Measurements from ENCODE around the gene CXXC5.

CXXC5 gene

DNA sequence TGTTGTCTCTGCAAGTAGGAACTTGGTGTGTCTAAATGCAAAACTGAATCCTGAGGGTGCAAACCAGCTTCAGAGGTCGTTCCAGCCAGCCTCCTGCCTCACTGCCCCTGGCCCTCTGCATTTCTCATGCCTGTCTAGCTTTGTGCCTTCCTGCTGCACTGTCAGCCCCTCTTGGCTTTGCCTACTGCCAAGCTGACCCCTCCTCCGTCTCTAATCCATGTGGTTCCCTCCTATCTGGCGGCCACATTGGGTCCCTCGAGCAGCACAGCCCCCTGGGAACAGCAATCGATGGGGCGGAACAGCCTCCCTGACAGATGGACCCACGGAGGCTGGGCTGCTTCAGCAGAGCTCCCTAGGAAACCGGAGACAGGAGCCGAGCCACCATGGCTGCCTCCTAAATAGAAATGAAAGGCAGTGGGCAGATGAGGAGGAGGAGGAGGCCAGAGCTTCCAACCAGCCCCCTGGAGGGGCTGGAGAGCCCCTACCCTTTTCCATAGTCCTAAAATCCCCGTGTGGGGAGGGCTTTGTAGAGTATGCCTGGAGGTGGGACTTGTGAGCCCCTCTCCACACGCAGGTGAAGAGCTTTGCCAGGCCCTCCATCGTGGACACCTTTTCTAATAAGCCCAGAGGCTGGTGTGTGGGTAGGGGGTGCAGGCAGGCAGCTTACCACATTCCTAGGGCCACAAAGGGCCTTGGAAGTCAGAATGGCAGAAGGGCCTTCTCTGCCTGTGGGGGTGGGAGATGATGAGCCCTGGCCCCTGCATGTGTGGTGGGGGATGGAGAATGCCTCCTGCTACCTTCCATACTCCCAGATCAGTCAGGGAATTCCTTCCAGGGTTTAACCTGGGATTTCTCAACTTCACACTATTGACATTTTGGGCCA, 9.2 kb upstream of the CXXC5 start:
- DNase-seq (ENCODE audit: low read depth), result no peak

- DNase-seq (ENCODE audit: low read depth), result peak; percentile 53
These were observed 8.3 kb upstream of the CXXC5 start for GRCh38 chr5:139639619-139640380.

GRCh38 chr5:139640421-139641115, 7.6 kb upstream of the CXXC5 start:
- no peak for DNase-seq (ENCODE audit: low read depth)

DNA sequence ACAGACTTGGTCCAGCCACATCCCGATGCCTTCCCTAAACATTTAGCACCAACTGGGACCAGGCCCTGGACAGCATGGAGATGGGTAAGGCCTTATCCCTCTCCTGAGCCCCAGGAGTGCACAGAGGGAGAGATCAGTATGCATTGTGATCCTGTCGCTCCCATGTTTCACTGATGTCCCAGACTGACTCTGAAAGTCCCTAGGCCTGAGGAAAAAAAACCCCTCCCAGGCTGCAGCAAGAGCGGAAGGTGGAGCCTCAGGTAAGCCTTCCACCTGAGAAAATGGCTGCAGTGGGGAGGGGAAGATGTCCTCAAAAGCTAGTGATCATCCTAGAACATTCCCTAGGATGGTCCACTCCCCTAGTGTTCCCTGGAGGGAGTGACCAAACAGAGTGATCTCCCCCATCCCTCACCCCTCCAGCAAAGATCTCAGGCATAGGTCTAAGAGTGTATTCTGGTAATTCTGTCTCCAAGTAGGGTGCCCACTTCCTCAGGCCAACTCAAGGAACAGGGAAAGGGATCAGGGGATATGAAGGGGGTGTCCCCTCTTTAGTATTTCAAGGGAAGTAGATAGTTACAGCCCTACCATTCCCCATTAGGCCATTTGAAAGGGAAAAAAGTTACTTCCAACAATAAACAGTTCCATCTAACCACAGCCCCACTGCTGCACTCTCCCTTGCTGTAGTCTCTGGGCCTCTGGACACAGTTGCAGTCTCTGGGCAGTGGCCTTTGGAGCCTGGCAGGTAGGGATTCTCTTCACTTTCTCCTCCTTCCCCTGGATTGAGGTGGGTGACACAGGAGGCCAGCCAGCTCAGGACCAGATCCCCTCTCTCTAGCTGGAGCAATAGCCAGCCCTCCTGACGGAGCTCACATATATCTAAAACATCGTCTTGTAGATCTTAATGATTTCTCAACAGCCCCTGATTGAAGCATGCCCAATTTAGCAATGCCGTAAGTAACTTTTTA, 6.8 kb upstream of the CXXC5 start:
- DNase-seq (ENCODE audit: low read depth), result no peak

- DNase-seq (ENCODE audit: low read depth), result no peak
These were observed 5.9 kb upstream of the CXXC5 start for GRCh38 chr5:139642213-139642612.

DNA sequence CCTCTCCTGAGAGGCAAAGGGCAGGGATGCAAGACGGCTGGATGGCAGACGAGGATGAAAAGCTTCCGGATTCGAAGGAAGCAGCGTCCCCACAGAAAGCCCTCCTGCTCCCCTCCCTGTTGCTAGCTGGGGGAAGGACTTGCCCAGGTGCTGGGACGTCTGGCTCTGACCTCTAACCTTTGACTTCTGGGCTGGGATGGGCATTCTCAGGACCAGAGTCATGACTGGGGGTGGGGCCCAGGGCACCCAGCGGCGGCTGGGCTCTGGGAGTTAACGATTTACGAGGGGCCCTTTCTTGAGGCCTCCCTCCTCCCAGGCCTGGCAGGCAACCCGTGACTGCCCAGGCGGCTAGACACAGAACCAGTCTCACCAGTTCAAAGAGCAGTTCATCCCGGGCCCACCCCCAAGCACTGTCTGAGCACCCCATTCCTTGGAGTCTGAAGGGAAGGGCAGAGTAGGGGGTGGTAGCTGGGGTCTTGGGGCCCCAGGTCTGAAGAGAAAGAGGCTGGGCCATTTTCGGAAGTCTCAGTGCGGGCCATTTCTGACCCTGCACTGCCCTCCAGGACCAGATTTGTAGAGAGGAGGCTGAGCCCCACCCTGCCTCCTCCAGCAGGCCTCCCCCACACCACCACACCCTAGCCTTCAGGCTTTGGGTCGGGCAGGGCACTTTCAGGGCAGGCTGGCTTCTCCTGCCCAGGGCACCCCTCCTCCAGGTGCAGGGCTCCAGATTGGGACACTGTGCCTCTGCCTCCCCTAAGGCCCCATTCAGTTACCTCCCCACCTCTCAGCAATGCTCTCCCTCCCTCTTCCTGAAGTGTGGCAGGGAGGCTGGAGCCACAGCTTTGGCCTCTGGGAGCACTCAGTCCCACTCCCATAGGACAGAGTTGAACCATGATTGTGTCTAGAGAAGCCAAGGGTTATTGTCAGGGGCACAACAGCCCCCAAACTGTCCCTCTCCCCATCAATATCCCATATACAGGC, 5.0 kb upstream of the CXXC5 start:
- no peak for DNase-seq (ENCODE audit: low read depth)

DNA sequence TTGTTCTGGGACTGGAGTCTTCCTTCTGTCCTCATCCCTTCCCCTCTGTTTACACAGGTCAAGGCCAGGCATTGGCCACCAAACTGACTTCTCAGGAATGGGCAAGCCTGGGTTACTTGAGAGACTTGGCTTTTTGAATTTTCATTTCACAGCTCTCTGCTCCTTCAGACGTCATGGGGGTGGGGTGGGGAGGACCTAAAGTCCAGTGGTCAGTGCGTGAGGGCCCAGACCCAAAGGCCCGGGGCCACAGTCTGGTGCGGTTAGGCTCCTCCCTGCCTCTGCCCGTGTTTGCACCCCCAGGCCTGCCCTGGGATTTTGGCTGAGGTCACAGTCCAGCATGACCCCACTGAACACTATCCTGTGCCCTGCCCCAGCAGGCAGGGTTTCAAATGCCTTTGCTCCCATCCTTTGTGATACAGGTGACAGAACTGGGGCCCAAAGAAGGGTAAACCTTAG, 4.1 kb upstream of the CXXC5 start:
- no peak for DNase-seq (ENCODE audit: low read depth)

DNA sequence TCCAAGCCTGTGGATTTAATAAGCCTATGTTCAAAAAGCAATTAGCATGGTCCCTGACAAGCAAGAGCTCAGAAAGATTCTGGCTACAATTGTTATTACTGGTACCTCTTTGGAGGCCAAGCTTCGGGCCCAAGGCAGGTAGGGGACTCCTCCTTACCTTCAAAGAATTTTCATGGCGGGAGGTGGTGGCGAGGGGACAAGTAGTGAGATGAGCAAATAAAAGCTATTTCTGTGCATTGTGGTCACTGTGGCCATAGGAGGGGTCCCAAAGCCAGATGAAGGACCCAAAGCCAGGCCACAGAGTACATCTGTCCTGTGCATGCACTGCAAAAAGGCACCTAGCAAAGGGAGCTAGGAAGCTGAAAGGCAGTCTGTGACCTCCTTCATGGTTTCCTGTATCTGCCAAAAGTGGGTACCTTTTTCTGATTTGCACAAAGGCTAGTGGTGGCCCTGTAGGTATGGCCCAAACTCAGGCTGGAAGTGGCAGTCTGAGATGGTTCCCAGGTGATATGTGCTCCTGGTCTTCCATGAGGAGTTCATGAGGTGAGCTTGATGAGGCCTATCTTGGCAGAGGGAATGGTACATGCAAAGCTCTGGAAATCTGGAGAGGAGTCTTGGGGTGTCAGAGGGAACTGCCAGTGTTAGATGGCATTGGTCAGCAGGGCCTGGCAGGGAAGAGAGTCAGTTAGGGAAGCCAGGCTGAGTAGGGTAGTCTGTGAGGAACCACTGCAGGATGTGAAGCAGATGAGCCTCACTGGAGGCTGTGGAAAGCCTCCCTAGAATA, 3.3 kb upstream of the CXXC5 start:
- no peak for DNase-seq (ENCODE audit: low read depth)

- no peak for DNase-seq (ENCODE audit: low read depth)
These were observed 2.7 kb upstream of the CXXC5 start for GRCh38 chr5:139645430-139645871.

DNA sequence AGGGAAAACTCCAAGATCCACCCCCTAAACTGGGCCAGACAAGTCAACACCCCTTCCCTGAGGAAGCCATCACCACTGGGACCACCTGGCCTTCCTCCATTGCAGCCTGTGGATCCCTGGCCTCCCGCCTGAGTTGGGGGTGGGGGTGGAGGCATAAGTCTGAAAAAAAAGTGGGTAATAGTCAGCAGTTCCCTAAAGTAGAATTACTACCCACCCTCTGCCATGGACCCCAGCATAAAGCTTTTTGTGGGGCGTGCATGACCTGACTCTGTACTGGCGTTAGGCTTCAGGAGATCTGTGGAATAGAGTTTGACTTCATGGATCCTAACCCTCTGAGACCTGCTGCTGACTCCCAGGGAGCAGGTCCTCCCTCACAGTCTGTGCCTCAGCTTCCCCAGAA, 2.0 kb upstream of the CXXC5 start:
- DNase-seq (ENCODE audit: low read depth), result no peak

DNA sequence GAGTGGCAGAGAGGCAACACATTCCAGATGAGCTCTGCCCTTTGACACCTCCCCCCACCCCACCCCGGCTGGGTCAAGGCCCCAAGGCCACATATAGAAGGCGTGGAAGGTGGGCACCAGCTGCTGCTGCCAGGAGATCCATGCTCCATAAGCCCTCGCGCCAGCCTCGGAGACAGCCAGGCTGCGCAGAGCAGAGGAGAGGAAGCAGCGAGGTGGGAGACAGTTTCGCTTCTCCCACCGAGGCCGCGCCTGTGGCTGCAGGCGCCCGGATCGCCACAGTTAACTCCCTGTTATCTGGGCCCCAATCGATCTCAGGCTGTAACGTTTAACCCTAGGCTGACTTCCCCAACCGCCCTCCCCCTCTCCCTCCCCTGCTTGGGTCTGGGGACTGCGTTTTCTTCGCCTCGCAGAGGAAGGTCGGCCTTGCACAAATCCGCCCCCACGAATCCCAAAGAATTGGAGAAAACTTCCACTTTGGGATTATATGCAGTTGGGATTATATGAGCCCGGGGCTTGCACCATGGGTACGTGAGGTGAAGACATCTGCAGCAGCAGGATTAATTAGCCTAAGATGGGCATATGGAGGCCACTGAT, 1.1 kb upstream of the CXXC5 start:
- DNase-seq (ENCODE audit: low read depth), result no peak

DNA sequence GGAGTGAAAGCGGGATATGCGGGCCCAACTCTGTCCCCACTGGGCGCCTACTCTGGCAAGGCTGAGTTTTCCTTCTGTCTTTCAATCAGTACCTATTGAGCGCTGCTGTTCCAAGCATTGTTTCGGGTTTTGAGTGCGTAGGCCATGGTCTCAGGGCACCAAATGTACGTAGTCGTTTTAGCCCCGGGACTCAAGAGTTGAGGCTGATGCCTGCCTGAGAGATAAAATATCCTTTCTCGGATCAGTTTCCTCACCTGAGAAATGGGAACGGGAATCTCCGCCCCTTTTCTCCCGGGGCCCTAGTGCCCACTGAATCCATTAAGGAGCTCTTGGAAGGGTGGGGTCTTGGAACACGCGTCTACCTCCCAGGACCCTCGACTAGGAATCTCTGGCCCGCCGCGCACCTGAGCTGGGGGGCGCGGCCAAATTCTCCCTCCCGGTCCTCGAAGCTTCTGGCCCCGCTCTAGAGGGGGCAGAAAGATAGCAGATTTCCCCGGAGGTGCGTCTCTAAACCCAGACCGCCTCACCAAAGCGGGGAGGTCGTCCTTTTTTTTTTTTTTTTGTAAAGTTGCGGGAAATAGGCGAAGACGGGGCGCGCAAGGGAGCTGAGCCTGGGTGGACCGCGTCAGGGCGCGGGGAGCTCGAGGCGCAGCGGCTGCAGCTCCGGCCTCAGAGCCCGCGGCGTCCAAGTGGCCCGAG, 494 bp upstream of the CXXC5 start:
- DNase-seq (ENCODE audit: low read depth), result no peak

DNA sequence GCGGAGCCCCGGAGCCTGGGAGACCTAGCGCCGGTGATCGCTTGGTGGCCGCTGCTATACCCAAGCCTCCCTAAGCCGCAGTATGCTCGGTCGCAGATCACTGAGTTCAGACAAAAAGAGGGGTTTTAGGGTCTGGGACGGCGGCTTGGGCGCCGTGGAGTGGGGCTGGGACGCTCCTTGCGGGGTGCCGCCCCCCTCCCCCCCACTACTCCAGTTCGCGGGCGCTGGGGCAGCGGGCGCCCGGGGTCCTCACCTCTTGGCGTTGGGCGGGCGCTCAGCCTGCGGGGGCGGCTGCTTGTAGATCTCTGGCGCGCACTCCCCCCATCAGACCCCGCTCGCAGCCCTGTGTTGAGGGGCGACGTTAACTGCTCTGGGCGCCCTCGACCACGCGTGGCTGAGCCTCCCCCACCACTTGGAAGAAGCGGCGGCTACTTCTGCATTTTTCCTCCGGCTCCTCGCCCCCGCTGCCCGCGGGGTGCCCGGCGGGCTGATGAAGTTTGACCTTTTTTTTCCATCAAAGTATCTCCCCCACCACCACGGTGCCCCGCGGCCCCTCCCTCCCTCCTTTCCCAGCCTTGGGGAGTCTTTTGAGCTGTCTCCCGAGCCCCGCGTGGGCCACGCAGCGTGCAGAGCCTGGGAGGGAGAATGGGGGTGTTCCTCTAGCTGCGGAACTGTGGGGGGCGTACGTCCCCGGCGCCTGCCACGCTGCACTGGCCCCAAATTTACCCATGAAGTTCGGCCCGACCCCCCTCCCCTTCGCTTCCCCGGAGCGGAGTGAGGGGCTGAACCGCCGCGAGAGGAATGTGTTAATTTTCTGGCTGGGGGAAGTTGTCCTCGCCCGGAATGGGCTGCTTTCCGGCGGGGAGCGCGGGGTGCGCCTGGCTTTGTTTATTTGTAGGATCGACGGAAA, 1.2 kb downstream of the CXXC5 start:
- DNase-seq (ENCODE audit: low read depth), result no peak

- no peak for DNase-seq (ENCODE audit: low read depth)
These were observed 2.0 kb downstream of the CXXC5 start for GRCh38 chr5:139650031-139650688.

DNA sequence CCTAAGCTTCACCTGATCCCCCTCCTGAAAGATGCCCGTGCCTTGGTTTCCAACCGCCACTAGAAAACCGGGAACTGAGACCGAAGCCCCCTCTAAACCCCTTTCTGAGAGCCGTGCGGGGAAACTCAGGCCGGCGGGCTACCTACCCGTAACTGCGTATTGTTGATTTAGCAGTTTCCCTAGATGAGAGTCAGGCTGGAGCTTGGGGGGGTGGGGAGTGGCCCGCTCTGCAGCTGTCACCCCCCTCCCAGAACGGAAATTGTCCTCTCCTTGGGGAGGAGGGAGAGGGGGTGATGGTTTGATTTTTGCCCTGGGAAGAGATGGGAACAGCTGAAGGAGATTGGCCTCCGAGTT, 2.5 kb downstream of the CXXC5 start:
- no peak for DNase-seq (ENCODE audit: low read depth)

DNA sequence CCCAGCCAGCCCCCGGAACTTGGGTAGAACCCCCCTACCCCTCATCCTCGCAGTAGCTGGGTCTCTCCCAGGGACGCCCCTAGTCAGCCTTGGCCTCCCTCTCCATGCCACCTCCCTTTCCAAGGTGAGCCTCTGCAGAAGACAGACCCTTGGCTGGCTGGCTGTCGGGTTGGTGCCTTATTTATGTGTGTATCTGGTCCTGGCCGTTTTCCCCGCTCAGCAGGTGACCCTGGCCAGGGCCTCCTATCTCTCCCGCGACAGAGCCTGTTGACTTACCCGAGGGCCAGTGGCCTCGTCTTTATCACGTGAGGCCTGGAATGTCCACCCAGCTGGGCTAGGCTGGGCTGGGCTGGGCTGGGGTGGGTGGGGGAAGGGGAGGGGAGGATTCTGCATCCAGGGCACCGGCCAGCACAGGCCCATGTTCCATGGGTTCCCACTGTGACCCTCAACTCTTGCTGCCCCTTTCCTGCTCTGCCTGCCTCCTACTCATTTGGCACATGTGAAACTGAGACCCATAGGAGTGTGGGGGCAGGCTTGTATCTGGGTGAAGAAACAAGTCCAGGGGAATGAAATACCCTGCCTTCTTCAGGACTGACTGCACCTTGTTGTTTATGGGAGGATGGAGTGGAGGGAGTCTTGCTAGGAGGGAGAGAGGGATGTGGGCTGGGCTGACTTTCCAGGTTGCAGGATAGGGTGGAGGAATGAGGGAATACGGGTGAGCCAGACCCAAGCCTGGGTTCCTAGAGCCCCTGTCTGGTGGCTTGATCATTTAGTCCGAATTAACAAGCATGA, 3.1 kb downstream of the CXXC5 start:
- no peak for DNase-seq (ENCODE audit: low read depth)

Measured in ELR (cell line).